ENCODE measurements around the gene RGS6. TPM values are rescaled to one million over a fixed set of nuclear protein-coding genes. Genes with fewer than 3 reads are reported as not detected.
"Not testable (repeated sequence)": the region's sequence is repeated elsewhere in the genome, so short reads cannot be mapped to it uniquely, and the experiment has no call there.

RGS6 gene
- total RNA-seq = 7.6 TPM
- long read RNA-seq, full-length matches to known transcripts = 3 of 22 reads
- long read RNA-seq, partial matches to known transcripts = 2 of 22 reads
- long read RNA-seq, other reads (novel, unspliced or antisense) = 17 of 22 reads

DNA sequence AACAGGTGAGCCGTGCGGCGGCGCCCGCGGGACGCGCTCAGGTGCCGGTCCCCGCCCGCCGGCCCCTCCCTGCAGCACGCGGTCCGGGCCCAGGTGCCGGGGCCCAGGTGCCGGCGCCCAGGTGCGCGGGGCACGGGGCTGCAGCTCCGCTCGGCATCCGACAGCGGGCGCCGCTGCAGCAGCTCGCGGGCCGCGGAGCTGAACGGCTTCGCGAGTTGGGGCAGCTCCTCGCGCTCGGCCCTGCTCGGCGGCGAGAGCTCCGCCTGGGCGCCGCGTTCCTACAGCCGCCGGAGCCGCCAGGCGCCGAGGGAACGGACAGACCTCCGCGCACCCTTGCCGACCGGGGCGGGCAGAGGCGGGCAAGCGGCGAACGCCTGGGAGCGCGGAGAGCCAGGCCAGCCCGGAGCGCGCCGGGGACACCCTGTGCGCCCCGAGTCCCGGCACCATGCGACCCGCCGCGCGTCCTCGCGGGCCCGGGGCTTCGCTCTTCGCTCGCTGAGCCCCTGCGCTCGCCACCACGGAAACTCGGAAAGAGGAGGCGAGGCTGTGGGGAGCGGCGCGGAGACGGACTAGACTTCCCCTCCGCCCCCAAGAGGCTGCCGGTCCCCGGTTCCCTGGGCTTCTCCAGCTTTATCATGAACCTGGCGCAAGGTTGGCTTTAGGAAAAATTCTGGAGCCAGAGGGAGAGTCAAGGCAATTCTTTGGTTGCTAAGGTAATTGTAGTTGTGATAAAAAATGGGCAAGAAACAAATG is at the start of gene RGS6:
Gene RGS6 (plus strand): TSS at position 201 of the 753 bp plus-strand sequence.
- DNase-seq (ENCODE audit: low spot score) = no peak

DNA sequence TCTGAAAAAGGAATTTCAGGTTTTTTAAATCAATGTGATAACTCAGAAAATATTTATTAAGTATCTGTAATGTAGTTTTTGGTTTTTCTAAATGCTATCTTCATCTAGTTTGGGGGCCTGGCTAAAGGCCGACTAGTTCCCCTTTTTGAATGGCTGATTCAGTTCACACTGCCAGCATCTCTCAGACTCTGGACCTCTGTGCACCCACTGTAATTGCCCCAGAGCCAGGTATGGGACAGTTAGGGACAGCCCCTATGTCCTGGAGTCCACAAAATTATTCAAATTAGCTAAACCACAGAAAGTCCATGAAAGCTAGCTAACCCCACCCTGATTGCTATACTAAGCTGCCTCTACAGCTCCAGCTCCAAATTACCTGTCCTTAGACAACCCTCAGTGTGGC is 49.1 kb upstream of the RGS6 start:
- no peak for DNase-seq (ENCODE audit: low spot score)

GRCh38 chr14:71885301-71885700 is 46.9 kb upstream of the RGS6 start:
- DNase-seq (ENCODE audit: low spot score) = no peak

DNA sequence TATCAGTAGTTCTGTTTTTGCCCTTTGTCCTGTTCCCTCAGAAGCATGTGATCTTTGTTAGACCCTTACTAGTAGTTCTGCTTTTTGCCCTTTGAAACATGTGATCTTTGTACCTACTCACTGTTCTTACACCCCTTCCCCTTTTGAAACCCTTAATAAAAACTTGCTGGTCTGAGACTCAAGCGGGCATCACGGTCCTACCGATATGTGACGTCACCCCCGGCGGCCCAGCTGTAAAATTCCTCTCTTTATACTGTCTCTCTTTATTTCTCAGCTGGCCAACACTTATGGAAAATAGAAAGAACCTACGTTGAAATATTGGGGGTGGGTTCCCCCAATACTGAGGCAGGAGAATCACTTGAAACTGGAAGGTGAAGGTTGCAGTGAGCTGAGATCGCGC is 44.4 kb upstream of the RGS6 start:
- not testable (repeated sequence) for DNase-seq (ENCODE audit: low spot score)

DNA sequence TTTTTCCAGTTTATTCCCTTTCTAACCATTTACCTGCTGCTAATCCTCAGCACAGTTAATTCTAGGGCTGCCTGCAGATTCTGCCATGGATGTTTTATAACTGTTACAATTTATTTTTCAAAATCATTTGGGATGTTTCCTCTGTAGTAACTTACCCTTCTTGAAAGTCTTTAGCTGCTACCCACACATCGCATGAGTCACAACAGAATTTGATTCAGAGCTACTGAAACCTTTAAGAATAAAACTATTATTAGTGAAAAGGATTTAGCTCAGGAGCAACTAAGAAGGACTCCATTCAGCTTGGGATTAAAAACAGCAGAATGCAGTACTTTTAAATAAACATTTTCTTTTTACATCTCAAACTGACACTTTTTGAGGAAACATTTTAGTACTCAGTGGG is 41.7 kb upstream of the RGS6 start:
- DNase-seq (ENCODE audit: low spot score) = no peak

DNA sequence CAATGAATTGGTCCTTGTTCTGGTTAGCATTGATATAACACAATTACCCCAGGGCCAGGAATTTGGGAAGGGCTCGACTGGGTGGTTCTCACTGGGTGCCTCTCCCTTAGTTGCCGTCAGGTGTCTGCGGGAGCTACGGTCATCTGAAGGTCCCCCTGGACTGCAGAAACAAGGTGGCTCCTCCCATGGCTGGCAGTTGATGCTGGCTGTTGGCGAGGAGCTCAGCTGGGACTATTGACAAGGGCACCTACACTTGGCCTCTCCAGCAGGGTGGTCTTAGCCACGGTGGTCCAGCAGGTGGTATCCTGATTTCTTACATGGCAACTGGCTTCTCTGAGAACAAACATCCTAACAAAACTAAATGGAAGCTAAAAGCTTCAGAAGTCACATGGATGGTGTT is 41.0 kb upstream of the RGS6 start:
- no peak for DNase-seq (ENCODE audit: low spot score)

GRCh38 chr14:71891970-71892369 is 40.3 kb upstream of the RGS6 start:
- DNase-seq (ENCODE audit: low spot score) = no peak

DNA sequence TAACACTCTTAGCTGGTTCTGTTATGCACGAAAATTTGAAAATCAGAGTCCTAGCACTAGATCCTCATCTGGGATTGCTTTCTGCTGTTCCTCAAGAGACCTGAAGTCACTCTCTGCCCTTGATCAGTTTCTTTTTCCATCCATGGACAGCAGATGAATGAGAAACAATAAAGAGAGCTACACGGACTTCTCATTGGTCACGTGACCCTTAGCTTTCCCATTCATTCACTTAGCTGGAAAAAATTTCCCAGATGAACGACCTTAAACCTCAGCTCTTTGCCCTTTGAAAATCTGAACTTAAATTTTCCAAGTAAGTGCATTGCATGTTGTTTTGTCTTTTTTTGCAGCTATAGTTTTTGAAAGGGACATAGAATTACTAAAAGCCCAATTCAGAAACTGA is 27.2 kb upstream of the RGS6 start:
- DNase-seq (ENCODE audit: low spot score) = no peak

DNA sequence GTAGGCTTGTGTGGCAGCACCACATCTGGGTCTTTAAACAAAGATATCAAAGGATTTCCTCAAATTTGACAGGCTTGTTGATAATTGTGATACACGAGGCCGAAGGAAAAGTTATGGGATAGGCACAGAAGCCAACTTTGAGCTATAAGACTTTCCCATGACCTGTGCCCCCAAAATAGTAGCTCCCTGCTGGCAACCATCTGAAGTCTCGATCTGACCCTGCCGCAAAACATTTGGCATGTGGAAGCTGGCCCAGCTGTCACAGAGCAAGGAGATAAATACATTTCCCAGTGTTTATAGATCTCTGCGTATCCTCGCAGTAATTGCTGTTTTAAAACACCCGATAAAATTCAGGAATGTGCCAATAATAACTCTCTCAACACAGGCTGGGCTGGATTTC is 26.4 kb upstream of the RGS6 start:
- DNase-seq (ENCODE audit: low spot score) = no peak

- DNase-seq (ENCODE audit: low spot score) = no peak
These were observed 24.3 kb upstream of the RGS6 start for GRCh38 chr14:71907793-71908515.

DNA sequence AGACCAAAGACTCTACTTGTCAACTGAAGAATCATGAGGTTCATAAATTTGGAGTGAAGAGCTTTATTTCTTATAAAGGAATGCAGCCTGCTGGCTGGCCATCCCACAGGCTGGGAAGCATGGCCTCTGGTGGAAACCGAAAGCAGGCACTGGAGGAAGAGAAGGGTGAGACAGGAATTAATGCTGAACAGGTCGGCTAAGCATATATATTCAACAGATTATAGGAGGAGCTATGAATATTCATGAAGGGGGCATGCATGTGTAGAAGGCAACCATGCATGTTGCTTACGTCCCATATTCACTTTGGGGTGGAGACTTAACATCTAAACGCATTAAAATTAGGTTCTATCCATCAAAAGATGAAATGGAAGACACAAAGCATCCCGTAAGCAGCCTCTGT is 20.6 kb upstream of the RGS6 start:
- no peak for DNase-seq (ENCODE audit: low spot score)

GRCh38 chr14:71913342-71913741 is 18.9 kb upstream of the RGS6 start:
- DNase-seq (ENCODE audit: low spot score) = no peak

- DNase-seq (ENCODE audit: low spot score) = no peak
These were observed 13.3 kb upstream of the RGS6 start for GRCh38 chr14:71918955-71919354.

GRCh38 chr14:71923513-71923912 is 8.7 kb upstream of the RGS6 start:
- no peak for DNase-seq (ENCODE audit: low spot score)

DNA sequence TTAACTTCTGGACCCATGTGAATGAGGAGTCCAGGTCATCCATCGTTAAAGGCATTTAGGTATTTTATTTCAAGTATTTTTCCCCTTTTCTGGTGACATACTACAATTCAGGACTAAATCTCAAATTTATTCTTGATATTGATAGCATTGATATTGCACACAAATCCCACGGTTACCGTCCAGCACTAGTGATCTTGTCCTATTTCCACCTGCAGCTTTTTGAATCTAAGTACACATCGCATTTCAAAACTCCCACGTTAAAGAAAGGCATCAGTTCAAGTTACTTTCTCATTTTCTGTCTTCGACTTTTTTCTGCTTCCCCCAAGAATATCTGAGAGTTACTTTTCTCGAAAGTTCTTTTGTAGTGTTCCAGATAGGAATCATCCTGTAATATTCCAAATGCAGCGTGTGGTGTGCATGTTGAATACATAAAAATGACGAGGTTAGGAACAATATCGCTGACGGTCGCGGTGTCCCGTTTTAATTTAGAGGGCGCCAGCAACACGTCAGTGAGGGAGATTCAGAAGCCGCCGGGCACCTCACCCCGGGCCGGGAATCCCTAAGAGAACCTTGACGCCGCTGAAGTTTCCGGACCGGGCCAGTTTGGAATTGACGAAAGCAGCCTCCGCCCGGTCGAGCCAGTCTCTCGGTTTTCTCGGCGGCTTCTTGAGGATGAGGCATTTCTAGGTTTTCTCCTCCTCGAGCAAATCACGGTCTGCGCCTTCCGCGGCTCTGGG is 569 bp upstream of the RGS6 start:
- no peak for DNase-seq (ENCODE audit: low spot score)

GRCh38 chr14:71933001-71933587 is 865 bp downstream of the RGS6 start:
- no peak for DNase-seq (ENCODE audit: low spot score)

- not testable (repeated sequence) for DNase-seq (ENCODE audit: low spot score)
These were observed 6.0 kb downstream of the RGS6 start for GRCh38 chr14:71938273-71938672.

- not testable (repeated sequence) for DNase-seq (ENCODE audit: low spot score)
These were observed 7.1 kb downstream of the RGS6 start for GRCh38 chr14:71939344-71939743.

DNA sequence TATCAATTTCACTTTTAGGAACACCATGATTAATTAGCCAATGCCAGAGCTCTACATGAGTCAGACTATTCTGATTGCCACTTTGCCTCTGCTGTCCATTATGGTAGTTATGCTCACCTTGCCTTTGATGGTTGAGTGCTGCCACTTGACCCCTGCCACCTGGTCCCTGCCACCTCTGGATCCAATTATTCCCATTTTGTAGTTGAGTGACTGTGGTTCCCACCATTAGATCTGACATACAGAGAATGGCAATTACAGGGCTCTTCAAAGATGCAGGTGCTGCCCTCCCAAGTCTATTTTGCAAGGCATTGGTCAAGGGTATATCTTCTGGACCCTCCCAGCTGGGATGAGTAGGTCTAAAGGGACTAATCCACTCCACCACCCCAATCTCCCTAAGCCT is 8.3 kb downstream of the RGS6 start:
- not testable (repeated sequence) for DNase-seq (ENCODE audit: low spot score)

DNA sequence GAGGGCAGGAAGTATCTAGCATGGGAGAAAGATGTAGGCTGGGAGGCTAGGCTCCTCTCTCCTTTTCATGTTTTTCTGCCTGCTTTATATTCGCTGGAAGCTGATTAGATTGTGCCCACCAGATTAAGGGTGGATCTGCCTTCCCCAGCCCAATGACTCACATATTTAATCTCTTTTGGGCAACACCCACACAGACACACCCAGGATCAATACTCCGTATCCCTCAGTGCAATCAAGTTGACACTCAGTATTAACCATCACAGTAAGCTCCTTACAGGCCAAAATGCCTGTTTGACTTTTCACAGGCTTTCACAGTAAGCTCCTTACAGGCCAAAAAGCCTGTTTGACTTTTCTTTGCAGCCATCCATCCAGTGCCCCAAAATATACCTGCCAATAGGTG is 9.4 kb downstream of the RGS6 start:
- not testable (repeated sequence) for DNase-seq (ENCODE audit: low spot score)

GRCh38 chr14:71942904-71943694 is 10.9 kb downstream of the RGS6 start:
- no peak for DNase-seq (ENCODE audit: low spot score)
